Upper lobe of left lung (tissue), 6 donors: ENCODE measurements around the gene KATNB1. TPM values are rescaled to one million over a fixed set of nuclear protein-coding genes. Genes with fewer than 3 reads are reported as not detected.

Source experiments
- ATAC-seq, 2 donors: fragments of 200-7000 bp; cut with Tn5 transposase; one replicate each; pipeline ENCODE4 v1.9.1; 2022; ENCODE audit warnings: mild to moderate bottlenecking in 2 of 2, moderate library complexity in 2 of 2; ENCODE audit not compliant: low FRiP score in 2 of 2
- DNase-seq, 2 donors: peaks; one replicate each; pipeline ENCODE4 v3.0.0-alpha.2; 2019 to 2020
- H3K27ac ChIP-seq, 4 donors: fragments of 200-600 bp; sonication (generic); one replicate each; pipeline ENCODE4 v1.5.1; 2016 to 2019
- H3K27me3 ChIP-seq, 4 donors: fragments of 200-600 bp; sonication (generic); one replicate each; pipeline ENCODE4 v1.5.1; 2017 to 2019
- H3K36me3 ChIP-seq, 4 donors: fragments of 200-600 bp; sonication (generic); one replicate each; pipeline ENCODE4 v1.5.1; 2016 to 2019
- H3K4me1 ChIP-seq, 4 donors: fragments of 200-600 bp; sonication (generic); one replicate each; pipeline ENCODE4 v1.5.1; 2018 to 2019
- H3K4me3 ChIP-seq, 4 donors: fragments of 200-600 bp; sonication (generic); one replicate each; pipeline ENCODE4 v1.5.1; 2017 to 2019; ENCODE audit warnings: mild to moderate bottlenecking in 2 of 4, moderate library complexity in 1 of 4
- H3K9me3 ChIP-seq, 4 donors: fragments of 200-600 bp; sonication (generic); one replicate each; pipeline ENCODE4 v1.5.1; 2018 to 2019
- EP300 ChIP-seq, 4 donors: sonication (generic); formaldehyde crosslinking; IDR thresholded peaks; one replicate each; pipeline ENCODE4 v1.5.1; 2017; ENCODE audit warnings: antibody characterized with exemption in 4 of 4, control low read depth in 2 of 4
- POLR2A ChIP-seq, 4 donors: fragments of 450-650 bp; IDR thresholded peaks; one replicate each; pipeline ENCODE4 v1.5.1; 2016 to 2017; ENCODE audit warnings: antibody characterized with exemption in 4 of 4, mild to moderate bottlenecking in 2 of 4
- POLR2AphosphoS5 ChIP-seq, 2 donors: sonication (generic); formaldehyde crosslinking; IDR thresholded peaks; one replicate each; pipeline ENCODE4 v1.5.1; 2017; ENCODE audit warnings: antibody characterized with exemption in 2 of 2
- WGBS, 2 donors: methylation state at CpG; one replicate each; pipeline ENCODE4 v1.1.5; 2017 to 2018; 5-methylcytosine and 5-hydroxymethylcytosine counted together
- total RNA-seq, 6 donors: library from RNA; depleted of rRNA in 4 of 6; stranded (reverse); fragments of >200 nt in 4 of 6; gene quantifications; one replicate each; pipeline versions ENCODE4 v1.1.0 to v1.2.1, GENCODE V29; 2016 to 2021
- TF ChIP-seq, protein P1 (sequence below), 6 experiments: fragments of 450-650 bp in 4 of 6; fragments of 200-600 bp in 2 of 6; sonication (generic) in 2 of 6; IDR thresholded peaks; one replicate each; pipeline ENCODE4 v1.5.1; 2016 to 2019; ENCODE audit warnings: antibody characterized with exemption in 6 of 6
- donor health status: DM: no; HTN: no; CAD: no; lungs with moderate emphysema.
- donor health status: DM: no; HTN: yes; CAD: no; lungs with severe emphysema.

KATNB1 gene
- total RNA-seq, 6 donors from 2014 or later = 19.6 to 26.6 (median 21.5) TPM

DNA sequence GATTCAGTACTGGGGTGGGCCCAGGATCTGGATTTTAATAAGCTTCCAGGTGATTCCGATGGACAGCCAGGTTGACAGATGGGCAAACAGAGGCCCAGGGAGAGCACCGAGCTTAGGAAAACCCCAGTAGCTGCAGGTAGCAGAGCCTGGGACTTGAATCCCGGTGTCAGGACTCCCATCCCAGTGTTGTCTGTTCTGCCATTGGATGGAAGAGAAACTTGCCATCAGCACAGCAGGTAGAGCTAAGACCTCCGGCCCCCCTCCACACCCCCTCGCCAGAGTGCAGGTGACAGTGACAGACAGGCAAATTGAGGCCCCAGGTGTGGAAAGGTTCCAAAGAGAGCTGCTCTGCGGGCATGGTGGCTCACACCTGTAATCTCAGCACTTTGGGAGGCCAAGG, 12.4 kb downstream of the KATNB1 start:
- H3K9me3 ChIP-seq = no peaks in the 10 kb centered on the region
- ATAC-seq (no peak), DNase-seq (no peak)
- H3K4me1 ChIP-seq = no peaks in the 10 kb centered on the region
- H3K36me3 ChIP-seq = peaks cover 0 to 50% (median 16%) of the 10 kb centered on the region in 4 donors
- WGBS, 2 donors = 89 to 100% methylated on average over 3 to 6 of the region's 6 CpGs
- no peak overlapping the region for H3K27ac ChIP-seq
- TF ChIP-seq POLR2A (IDR thresholded peaks at IDR 0.05) (no peak), POLR2AphosphoS5 (IDR thresholded peaks at IDR 0.05) (no peak), EP300 (IDR thresholded peaks at IDR 0.05) (no peak)
- TF ChIP-seq, protein P1, sequence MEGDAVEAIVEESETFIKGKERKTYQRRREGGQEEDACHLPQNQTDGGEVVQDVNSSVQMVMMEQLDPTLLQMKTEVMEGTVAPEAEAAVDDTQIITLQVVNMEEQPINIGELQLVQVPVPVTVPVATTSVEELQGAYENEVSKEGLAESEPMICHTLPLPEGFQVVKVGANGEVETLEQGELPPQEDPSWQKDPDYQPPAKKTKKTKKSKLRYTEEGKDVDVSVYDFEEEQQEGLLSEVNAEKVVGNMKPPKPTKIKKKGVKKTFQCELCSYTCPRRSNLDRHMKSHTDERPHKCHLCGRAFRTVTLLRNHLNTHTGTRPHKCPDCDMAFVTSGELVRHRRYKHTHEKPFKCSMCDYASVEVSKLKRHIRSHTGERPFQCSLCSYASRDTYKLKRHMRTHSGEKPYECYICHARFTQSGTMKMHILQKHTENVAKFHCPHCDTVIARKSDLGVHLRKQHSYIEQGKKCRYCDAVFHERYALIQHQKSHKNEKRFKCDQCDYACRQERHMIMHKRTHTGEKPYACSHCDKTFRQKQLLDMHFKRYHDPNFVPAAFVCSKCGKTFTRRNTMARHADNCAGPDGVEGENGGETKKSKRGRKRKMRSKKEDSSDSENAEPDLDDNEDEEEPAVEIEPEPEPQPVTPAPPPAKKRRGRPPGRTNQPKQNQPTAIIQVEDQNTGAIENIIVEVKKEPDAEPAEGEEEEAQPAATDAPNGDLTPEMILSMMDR (IDR thresholded peaks at IDR 0.05) = no peak
- no peaks in the 10 kb centered on the region for H3K27me3 ChIP-seq
- H3K4me3 ChIP-seq = no peak overlapping the region

DNA sequence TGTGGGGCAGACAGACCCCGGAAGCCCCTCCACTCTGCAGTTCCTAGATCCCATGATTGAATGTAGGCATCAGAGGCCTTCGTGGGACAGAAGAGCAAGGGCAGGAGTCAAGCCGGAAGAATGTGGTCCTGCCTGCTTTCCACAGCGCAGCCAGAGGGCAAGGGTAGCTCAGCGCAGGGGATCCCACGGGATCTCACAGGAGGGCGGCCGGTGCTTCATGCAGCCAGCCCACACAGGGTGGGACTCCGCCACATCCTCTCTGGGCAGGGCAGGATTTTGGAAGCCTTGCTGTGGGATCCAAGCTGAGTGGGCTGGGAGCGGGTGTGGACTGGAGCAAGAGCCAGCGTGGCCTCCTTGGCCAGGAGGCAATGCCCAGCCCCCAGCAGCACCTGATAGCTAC, 13.0 kb downstream of the KATNB1 start:
- DNase-seq = peak in 1 of 2 donors; percentile 39
- Histone ChIP-seq H3K27ac (no peak overlapping the region), H3K4me1 (no peaks in the 10 kb centered on the region), H3K9me3 (no peaks in the 10 kb centered on the region), H3K27me3 (no peaks in the 10 kb centered on the region), H3K36me3 (peaks cover 0 to 51% (median 18%) of the 10 kb centered on the region in 4 donors), H3K4me3 (no peak overlapping the region)
- TF ChIP-seq, protein P1 (IDR thresholded peaks at IDR 0.05) = no peak
- TF ChIP-seq POLR2AphosphoS5 (IDR thresholded peaks at IDR 0.05) (no peak), POLR2A (IDR thresholded peaks at IDR 0.05) (no peak), EP300 (IDR thresholded peaks at IDR 0.05) (no peak)
- 80 to 88% methylated on average over 1 to 11 of the region's 11 CpGs for WGBS, 2 donors
- no peak for ATAC-seq

DNA sequence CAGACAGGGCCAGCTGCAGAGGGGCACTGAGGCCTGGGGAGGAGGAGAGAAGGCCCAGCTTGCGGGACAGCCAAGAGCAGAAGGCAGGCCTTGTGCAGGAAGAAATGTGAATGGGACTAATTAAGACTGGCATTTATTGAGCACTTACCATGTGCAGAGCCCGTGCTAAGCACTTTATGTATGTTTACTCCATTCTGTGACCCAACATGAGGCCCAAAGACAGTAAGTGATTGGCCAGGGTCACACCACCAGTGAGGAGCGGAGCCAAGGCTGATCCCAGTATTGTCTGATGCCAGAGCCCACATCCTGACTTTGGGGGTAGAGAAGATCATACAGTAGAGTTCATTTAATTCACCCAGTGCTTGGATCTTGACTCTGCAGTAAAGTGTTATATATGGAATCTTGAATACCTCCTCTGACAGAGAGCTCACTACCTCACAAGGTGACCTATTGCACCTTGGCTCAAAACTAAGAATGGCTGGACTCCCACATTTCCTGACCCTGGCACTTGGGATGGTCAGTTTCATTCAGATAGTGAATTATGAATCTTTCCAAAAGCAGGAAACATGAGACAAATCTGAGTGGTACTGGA, 13.6 kb downstream of the KATNB1 start:
- H3K27me3 ChIP-seq = no peaks in the 10 kb centered on the region
- no peak overlapping the region for H3K4me3 ChIP-seq
- 84 to 92% methylated on average over 2 to 3 of the region's 3 CpGs for WGBS, 2 donors
- no peaks in the 10 kb centered on the region for H3K4me1 ChIP-seq
- no peaks in the 10 kb centered on the region for H3K9me3 ChIP-seq
- TF ChIP-seq, protein P1 (IDR thresholded peaks at IDR 0.05) = no peak
- TF ChIP-seq POLR2AphosphoS5 (IDR thresholded peaks at IDR 0.05) = no peak
- DNase-seq (no peak), ATAC-seq (no peak)
- H3K27ac ChIP-seq = no peak overlapping the region
- peaks cover 0 to 54% (median 19%) of the 10 kb centered on the region in 4 donors for H3K36me3 ChIP-seq

DNA sequence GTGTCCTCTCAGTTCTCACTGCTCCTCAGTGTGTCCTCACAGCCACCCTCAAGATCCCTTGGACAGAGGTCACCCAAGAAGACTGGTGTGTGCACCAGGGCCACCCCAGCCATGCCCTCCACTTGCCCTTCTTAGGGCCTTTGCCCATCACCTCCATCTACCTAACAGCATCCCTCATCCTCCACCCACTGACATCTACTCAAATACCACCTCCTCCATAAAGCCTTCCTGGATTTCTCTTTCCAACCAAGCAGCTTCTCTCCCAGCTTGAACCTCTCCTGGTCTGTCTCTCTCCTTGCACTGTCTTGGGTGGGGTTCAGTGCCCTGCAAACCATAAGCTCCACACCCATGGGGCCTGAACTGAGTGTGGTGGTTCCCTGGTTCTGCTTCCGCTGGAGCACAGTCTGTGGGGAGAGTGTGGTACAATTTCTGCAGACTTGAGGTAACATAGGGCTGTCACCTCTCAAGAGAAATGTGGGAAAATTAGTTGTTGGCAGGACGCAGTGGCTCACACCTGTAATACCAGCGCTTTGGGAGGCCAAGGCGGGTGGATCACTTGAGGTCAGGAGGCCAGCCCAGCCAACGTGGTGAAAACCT, 14.4 kb downstream of the KATNB1 start:
- DNase-seq (no peak), ATAC-seq (no peak)
- Histone ChIP-seq H3K4me3 (no peak overlapping the region), H3K4me1 (no peaks in the 10 kb centered on the region), H3K27ac (no peak overlapping the region), H3K36me3 (peaks cover 0 to 49% (median 20%) of the 10 kb centered on the region in 4 donors), H3K27me3 (no peaks in the 10 kb centered on the region), H3K9me3 (no peaks in the 10 kb centered on the region)
- 81 to 91% methylated on average over 5 of the region's 5 CpGs for WGBS, 2 donors
- TF ChIP-seq, protein P1 (IDR thresholded peaks at IDR 0.05) = no peak
- no peak for TF ChIP-seq POLR2AphosphoS5 (IDR thresholded peaks at IDR 0.05)
- TF ChIP-seq EP300 (IDR thresholded peaks at IDR 0.05) = no peak
- no peak for TF ChIP-seq POLR2A (IDR thresholded peaks at IDR 0.05)
